Liver (tissue), 9 donors: ENCODE results near the gene SPEN. TPM values are rescaled to one million over a fixed set of nuclear protein-coding genes. Genes with fewer than 3 reads are reported as not detected.

Experiments
- DNase-seq: peaks from one replicate; pipeline ENCODE4 v3.0.0-alpha.2; 2017; ENCODE audit warnings: low spot score
- H3K27ac ChIP-seq, 2 donors: one replicate each; pipeline ENCODE4 v1.7.0; 2013; ENCODE audit warnings: inconsistent platforms in 2 of 2, low read length in 2 of 2, control low read depth in 1 of 2, low read depth in 1 of 2, mild to moderate bottlenecking in 1 of 2
- H3K27me3 ChIP-seq, 4 donors: one replicate each; pipeline versions ENCODE4 v1.6.1 to v1.7.0; 2013; ENCODE audit warnings: low read length in 3 of 4, inconsistent platforms in 1 of 4, mild to moderate bottlenecking in 1 of 4, moderate library complexity in 1 of 4; ENCODE audit not compliant: control insufficient read depth in 4 of 4, insufficient read depth in 4 of 4
- H3K36me3 ChIP-seq, 4 donors: one replicate each; pipeline versions ENCODE4 v1.6.1 to v1.7.0; 2013; ENCODE audit warnings: low read length in 3 of 4, mild to moderate bottlenecking in 3 of 4, low read depth in 1 of 4, moderate library complexity in 1 of 4; ENCODE audit not compliant: control insufficient read depth in 4 of 4, insufficient read depth in 3 of 4
- H3K4me1 ChIP-seq, 4 donors: one replicate each; pipeline versions ENCODE4 v1.6.1 to v1.7.0; 2013; ENCODE audit warnings: low read length in 3 of 4, mild to moderate bottlenecking in 3 of 4, moderate library complexity in 1 of 4; ENCODE audit not compliant: control insufficient read depth in 4 of 4, insufficient read depth in 4 of 4
- H3K4me3 ChIP-seq, 3 donors: one replicate each; pipeline versions ENCODE4 v1.6.1 to v1.7.0; 2013; ENCODE audit warnings: low read length in 3 of 3, control low read depth in 1 of 3, low read depth in 1 of 3, mild to moderate bottlenecking in 1 of 3
- H3K9ac ChIP-seq, 2 donors: one replicate each; pipeline ENCODE4 v1.7.0; 2013; ENCODE audit warnings: low read length in 2 of 2, mild to moderate bottlenecking in 2 of 2, moderate library complexity in 2 of 2, control low read depth in 1 of 2, low read depth in 1 of 2
- H3K9me3 ChIP-seq, 4 donors: one replicate each; pipeline versions ENCODE4 v1.6.1 to v1.7.0; 2013; ENCODE audit warnings: low read length in 3 of 4; ENCODE audit not compliant: control insufficient read depth in 4 of 4
- CTCF ChIP-seq: fragments of 150-350 bp; IDR thresholded peaks from 2 replicates; pipeline ENCODE4 v1.5.1; 2017; ENCODE audit warnings: improper control_type of control experiment, low read depth, low read length; ENCODE audit not compliant: missing input control
- EGR1 ChIP-seq, 2 donors: IDR thresholded peaks; 2 replicates each; pipeline ENCODE4 v1.6.1; 2016 to 2018; ENCODE audit warnings: antibody characterized with exemption in 2 of 2, low read depth in 2 of 2
- FOXA1 ChIP-seq: IDR thresholded peaks from 2 replicates; pipeline ENCODE4 v1.6.1; 2016; ENCODE audit warnings: antibody characterized with exemption
- FOXA2 ChIP-seq: IDR thresholded peaks from 2 replicates; pipeline ENCODE4 v1.6.1; 2016; ENCODE audit warnings: antibody characterized with exemption
- GABPA ChIP-seq, 2 donors: IDR thresholded peaks in 1 of 2; conservative IDR thresholded peaks in 1 of 2; 2 replicates each; pipeline ENCODE4 v1.6.1; 2016; ENCODE audit warnings: antibody characterized with exemption in 2 of 2, mild to moderate bottlenecking in 1 of 2, moderate library complexity in 1 of 2
- HNF4A ChIP-seq, 2 donors: conservative IDR thresholded peaks; 2 replicates each; pipeline ENCODE4 v1.6.1; 2016; ENCODE audit warnings: antibody characterized with exemption in 2 of 2, mild to moderate bottlenecking in 2 of 2
- HNF4G ChIP-seq: IDR thresholded peaks from 2 replicates; pipeline ENCODE4 v1.6.1; 2016; ENCODE audit warnings: antibody characterized with exemption
- JUND ChIP-seq, 2 donors: IDR thresholded peaks; 2 replicates each; pipeline ENCODE4 v1.6.1; 2016; ENCODE audit warnings: antibody characterized with exemption in 2 of 2
- MAX ChIP-seq: IDR thresholded peaks from 2 replicates; pipeline ENCODE4 v1.6.1; 2016; ENCODE audit warnings: antibody characterized with exemption
- NR2F2 ChIP-seq: IDR thresholded peaks from 2 replicates; pipeline ENCODE4 v1.6.1; 2016; ENCODE audit warnings: antibody characterized with exemption
- SP1 ChIP-seq: IDR thresholded peaks from 2 replicates; pipeline ENCODE4 v1.6.1; 2018; ENCODE audit warnings: antibody characterized with exemption, mild to moderate bottlenecking
- TAF1 ChIP-seq: conservative IDR thresholded peaks from 2 replicates; pipeline ENCODE4 v1.6.1; 2016; ENCODE audit warnings: antibody characterized with exemption, mild to moderate bottlenecking
- YY1 ChIP-seq: IDR thresholded peaks from 2 replicates; pipeline ENCODE4 v1.6.1; 2016; ENCODE audit warnings: antibody characterized with exemption, mild to moderate bottlenecking
- ZBTB33 ChIP-seq: IDR thresholded peaks from 2 replicates; pipeline ENCODE4 v1.6.1; 2016; ENCODE audit warnings: antibody characterized with exemption
- WGBS: extraction: QIAGEN DNeasy Blood & Tissue Kit; methylation state at CpG from one replicate; pipeline ENCODE4 v1.1.7; 2013; 5-methylcytosine and 5-hydroxymethylcytosine counted together
- polyA plus RNA-seq, 2 donors: library from polyadenylated mRNA; stranded (reverse) in 1 of 2; unstranded in 1 of 2; fragments of 200-250 nt in 1 of 2; fragments of >200 nt in 1 of 2; fragmentation: Nextera tagmentation in 1 of 2; extraction: Ambion mirVana in 1 of 2; gene quantifications; one replicate each; pipeline versions ENCODE4 v1.2.1 to v1.2.3, GENCODE V29; 2013 to 2015
- total RNA-seq, 2 donors: library from RNA; depleted of rRNA; stranded (reverse); fragments of >200 nt; gene quantifications; one replicate each; pipeline ENCODE4 v1.2.3, GENCODE V29; 2014
- TF ChIP-seq, protein P1 (sequence below): IDR thresholded peaks from 2 replicates; pipeline ENCODE4 v1.6.1; 2016; ENCODE audit warnings: antibody characterized with exemption, mild to moderate bottlenecking
- TF ChIP-seq, protein P2 (sequence below): IDR thresholded peaks from 2 replicates; pipeline ENCODE4 v1.6.1; 2016; ENCODE audit warnings: antibody characterized with exemption
- donor health status: healthy.
- donor health status: healthy.
- donor health status: healthy.
- donor health status: healthy.
- donor health status: healthy.

The SPEN gene
- total and polyA plus RNA-seq, 4 donors: 7.4 to 29.4 (median 15.2) TPM

DNA sequence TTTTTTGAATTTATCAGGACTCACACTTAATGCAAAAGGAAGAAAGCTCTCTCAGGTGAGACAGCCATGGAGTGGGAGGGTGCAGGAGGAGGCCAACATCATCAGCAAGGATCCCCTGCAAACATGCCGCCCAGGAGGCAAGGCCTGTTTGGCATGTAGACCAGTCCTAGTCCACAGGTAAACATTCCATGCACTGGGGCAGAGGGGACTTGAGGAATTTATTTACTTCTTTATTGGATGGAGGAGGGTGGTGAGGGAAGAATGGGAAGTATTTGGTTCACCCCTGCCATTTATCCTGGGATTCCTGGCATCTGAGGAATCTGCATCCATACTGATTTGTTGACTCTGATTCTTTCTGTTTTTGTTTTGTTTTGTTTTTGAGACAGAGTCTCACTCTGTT is 38.6 kb upstream of the SPEN start:
- no peak overlapping the region for H3K4me3 ChIP-seq
- no peak for DNase-seq
- no peaks in the 10 kb centered on the region for H3K9me3 ChIP-seq
- no peak for TF ChIP-seq SP1
- no peak for TF ChIP-seq JUND (IDR thresholded peaks at IDR 0.05)
- TF ChIP-seq EGR1 (IDR thresholded peaks at IDR 0.05; ENCODE audit: low read depth in 2 of 2): no peak
- no peak for TF ChIP-seq CTCF
- no peak for TF ChIP-seq FOXA1
- TF ChIP-seq HNF4G: no peak
- TF ChIP-seq YY1: no peak
- no peak overlapping the region for H3K9ac ChIP-seq
- H3K27me3 ChIP-seq: no peaks in the 10 kb centered on the region
- 93% methylated on average over 1 of the region's 1 CpG for WGBS
- H3K27ac ChIP-seq: no peak overlapping the region
- H3K36me3 ChIP-seq: no peaks in the 10 kb centered on the region
- H3K4me1 ChIP-seq: no peaks in the 10 kb centered on the region

DNA sequence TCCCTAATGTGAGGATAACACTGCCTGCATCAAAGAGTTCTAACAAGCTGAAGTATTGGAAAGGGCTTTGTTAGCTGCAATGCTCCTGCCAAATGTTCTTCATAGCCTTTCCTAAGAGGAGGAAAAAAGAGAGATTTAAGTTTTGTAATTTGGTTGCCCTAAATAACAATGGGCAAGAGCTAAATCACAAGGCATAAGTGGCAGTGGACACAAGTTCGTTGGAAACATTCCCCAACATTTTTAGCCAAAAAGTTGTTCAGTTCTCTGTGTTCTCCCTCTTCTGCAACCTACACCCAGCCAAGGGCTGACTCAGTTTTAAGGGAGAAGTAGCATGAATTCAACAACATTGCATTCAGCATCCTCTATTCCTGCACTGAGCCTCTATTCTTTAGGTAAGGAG is 37.4 kb upstream of the SPEN start:
- H3K27ac ChIP-seq: no peak overlapping the region
- H3K36me3 ChIP-seq: no peaks in the 10 kb centered on the region
- TF ChIP-seq MAX: no peak
- no peak for TF ChIP-seq TAF1
- TF ChIP-seq SP1: no peak
- TF ChIP-seq, protein P1, sequence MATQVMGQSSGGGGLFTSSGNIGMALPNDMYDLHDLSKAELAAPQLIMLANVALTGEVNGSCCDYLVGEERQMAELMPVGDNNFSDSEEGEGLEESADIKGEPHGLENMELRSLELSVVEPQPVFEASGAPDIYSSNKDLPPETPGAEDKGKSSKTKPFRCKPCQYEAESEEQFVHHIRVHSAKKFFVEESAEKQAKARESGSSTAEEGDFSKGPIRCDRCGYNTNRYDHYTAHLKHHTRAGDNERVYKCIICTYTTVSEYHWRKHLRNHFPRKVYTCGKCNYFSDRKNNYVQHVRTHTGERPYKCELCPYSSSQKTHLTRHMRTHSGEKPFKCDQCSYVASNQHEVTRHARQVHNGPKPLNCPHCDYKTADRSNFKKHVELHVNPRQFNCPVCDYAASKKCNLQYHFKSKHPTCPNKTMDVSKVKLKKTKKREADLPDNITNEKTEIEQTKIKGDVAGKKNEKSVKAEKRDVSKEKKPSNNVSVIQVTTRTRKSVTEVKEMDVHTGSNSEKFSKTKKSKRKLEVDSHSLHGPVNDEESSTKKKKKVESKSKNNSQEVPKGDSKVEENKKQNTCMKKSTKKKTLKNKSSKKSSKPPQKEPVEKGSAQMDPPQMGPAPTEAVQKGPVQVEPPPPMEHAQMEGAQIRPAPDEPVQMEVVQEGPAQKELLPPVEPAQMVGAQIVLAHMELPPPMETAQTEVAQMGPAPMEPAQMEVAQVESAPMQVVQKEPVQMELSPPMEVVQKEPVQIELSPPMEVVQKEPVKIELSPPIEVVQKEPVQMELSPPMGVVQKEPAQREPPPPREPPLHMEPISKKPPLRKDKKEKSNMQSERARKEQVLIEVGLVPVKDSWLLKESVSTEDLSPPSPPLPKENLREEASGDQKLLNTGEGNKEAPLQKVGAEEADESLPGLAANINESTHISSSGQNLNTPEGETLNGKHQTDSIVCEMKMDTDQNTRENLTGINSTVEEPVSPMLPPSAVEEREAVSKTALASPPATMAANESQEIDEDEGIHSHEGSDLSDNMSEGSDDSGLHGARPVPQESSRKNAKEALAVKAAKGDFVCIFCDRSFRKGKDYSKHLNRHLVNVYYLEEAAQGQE: no peak
- TF ChIP-seq HNF4A (conservative IDR thresholded peaks at IDR 0.05): no peak
- TF ChIP-seq EGR1 (IDR thresholded peaks at IDR 0.05; ENCODE audit: low read depth in 2 of 2): no peak
- no peak for TF ChIP-seq NR2F2
- TF ChIP-seq JUND (IDR thresholded peaks at IDR 0.05): no peak
- TF ChIP-seq GABPA (IDR thresholded peaks at IDR 0.05 in 1 of 2, conservative IDR thresholded peaks at IDR 0.05 in 1 of 2): no peak
- TF ChIP-seq ZBTB33: no peak
- TF ChIP-seq, protein P2, sequence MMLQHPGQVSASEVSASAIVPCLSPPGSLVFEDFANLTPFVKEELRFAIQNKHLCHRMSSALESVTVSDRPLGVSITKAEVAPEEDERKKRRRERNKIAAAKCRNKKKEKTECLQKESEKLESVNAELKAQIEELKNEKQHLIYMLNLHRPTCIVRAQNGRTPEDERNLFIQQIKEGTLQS: no peak
- TF ChIP-seq FOXA1: no peak
- no peak for TF ChIP-seq FOXA2
- no peak for DNase-seq
- WGBS: 79% methylated on average over 1 of the region's 1 CpG
- no peaks in the 10 kb centered on the region for H3K27me3 ChIP-seq
- H3K4me1 ChIP-seq: no peaks in the 10 kb centered on the region
- H3K9ac ChIP-seq: no peak overlapping the region
- no peaks in the 10 kb centered on the region for H3K9me3 ChIP-seq
- H3K4me3 ChIP-seq: no peak overlapping the region
